NB4 (cell line): Measurements from ENCODE around the gene ARHGEF4.

Experiments
- DNase-seq: peaks from one replicate; pipeline ENCODE4 v3.0.0; 2010; ENCODE audit warnings: low read depth
- H3K4me3 ChIP-seq: one replicate; pipeline ENCODE4 v1.5.1; 2011; ENCODE audit warnings: mild to moderate bottlenecking, low read depth, low read length, moderate library complexity
- MYC ChIP-seq: IDR thresholded peaks from 2 replicates; pipeline ENCODE4 v1.6.1; 2011; ENCODE audit warnings: low read depth, low read length
- POLR2A ChIP-seq: IDR thresholded peaks from 2 replicates; pipeline ENCODE4 v1.6.1; 2011; ENCODE audit warnings: mild to moderate bottlenecking; ENCODE audit not compliant: insufficient read length; ENCODE audit errors: extremely low read depth
- TF ChIP-seq, protein P1 (sequence below): IDR thresholded peaks from one replicate; pipeline ENCODE4 v1.5.1; 2012; ENCODE audit warnings: low read depth, low read length
- TF ChIP-seq, protein P2 (sequence below): IDR thresholded peaks from 2 replicates; pipeline ENCODE4 v1.6.1; 2011; ENCODE audit warnings: low read depth, low read length

Gene ARHGEF4

DNA sequence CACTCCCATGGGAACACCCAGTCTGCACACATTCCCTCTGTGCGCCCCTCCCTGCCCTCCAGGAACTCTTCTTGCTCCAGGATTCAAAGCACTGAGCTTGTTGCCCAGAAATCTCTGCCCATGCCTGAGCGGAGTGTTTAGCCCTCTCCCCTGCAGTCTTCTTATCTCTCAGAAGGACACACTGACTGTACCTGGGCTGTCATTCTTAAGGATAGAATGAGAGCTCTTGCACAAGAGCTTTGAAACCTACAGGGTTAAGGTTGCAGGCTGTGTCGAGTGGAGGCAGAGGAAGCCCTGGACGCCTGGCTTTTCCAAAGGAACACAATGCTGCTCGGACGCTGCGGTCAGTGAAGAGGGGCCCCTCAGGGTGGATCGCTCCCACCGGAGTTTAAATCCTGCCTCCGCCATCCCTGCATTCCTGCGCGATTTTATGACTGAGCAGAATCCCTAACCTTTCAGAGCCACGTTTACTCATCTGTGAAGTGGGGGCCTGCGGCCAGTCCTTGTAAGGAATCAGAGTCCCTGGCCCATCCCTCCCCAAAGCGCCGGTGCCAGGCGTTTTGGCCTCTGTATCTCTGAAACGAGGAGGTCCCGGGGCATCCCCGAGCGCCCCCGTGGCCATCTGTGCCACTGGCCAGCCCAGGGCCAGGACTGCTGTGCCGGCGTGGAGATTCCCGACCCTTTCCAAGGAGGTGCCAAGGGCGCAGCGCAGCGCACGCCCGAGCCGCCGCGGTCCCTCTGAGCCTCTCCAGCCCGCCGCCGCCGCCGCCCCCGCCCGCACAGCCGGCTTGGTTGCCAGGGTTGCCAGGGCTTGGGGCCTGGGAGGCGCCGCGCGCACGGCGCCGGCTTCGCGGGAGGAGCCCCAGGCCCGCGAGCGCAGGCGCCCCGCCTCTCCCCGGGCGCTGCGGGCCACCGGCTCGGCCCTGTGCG, 197.7 kb downstream of the ARHGEF4 start:
- DNase-seq: no peak
- no peak for TF ChIP-seq MYC
- TF ChIP-seq POLR2A: no peak
- TF ChIP-seq, protein P1, sequence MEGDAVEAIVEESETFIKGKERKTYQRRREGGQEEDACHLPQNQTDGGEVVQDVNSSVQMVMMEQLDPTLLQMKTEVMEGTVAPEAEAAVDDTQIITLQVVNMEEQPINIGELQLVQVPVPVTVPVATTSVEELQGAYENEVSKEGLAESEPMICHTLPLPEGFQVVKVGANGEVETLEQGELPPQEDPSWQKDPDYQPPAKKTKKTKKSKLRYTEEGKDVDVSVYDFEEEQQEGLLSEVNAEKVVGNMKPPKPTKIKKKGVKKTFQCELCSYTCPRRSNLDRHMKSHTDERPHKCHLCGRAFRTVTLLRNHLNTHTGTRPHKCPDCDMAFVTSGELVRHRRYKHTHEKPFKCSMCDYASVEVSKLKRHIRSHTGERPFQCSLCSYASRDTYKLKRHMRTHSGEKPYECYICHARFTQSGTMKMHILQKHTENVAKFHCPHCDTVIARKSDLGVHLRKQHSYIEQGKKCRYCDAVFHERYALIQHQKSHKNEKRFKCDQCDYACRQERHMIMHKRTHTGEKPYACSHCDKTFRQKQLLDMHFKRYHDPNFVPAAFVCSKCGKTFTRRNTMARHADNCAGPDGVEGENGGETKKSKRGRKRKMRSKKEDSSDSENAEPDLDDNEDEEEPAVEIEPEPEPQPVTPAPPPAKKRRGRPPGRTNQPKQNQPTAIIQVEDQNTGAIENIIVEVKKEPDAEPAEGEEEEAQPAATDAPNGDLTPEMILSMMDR: no peak
- TF ChIP-seq, protein P2, sequence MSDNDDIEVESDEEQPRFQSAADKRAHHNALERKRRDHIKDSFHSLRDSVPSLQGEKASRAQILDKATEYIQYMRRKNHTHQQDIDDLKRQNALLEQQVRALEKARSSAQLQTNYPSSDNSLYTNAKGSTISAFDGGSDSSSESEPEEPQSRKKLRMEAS: no peak
- H3K4me3 ChIP-seq: no peak overlapping the region

DNA sequence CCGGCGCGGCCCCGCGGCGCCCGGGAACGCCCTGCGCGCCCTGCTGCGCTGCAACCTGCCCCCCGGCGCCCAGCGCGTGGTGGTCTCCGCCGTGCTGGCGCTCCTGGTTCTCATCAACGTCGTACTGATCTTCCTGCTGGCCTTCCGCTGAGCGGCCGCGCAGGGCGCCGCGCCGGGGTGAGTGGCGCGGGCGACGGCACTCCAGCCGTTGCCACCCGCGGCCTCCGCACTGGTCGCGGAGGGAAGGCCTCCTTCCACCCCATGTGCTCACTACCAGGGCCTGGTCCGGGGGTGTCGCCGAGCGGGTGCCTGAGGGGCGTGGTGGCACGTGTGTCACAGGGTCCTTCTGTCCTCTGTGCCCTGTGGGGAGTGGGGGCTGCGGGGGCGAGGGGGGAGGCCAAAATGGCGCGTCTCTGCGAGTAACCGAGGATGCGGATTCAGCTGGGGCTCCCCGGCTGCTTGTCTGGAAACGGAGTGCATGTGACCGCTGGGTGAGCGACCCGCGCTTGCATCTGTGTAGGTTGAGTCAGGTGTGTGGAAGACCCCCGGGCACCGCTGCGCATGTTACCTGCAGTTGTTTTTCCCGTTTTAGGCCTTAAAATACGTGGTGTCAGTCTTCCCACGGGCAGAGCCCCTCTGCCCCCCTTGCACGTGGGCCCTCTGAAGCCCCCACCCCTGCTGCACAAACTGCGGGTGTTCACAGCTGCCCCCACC, 198.6 kb downstream of the ARHGEF4 start:
- H3K4me3 ChIP-seq: no peak overlapping the region
- DNase-seq: no peak
- TF ChIP-seq MYC (no peak), POLR2A (no peak)
- TF ChIP-seq, protein P2: no peak

DNA sequence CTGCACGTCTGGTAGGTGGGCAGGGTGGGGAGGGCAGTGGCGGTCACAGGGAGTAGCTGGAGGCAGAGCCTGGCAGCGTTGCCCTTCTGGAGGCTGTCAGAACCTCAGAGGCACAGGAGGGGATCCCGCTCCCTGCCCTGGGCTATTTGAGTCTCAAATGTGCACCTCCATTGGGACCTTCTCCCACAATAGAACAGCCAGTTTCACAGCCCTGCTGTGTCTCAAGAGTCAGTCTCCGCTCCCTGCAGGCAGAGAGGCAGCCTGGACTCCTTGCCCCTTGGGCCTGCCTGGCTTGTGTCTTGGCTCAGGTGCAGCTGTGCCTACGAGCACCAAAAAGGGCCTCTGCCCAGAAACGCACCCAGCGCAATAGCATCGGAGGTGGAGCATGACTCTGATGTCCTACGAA, 199.1 kb downstream of the ARHGEF4 start:
- no peak for DNase-seq
- H3K4me3 ChIP-seq: no peak overlapping the region
- TF ChIP-seq, protein P1: no peak
- TF ChIP-seq, protein P2: no peak
- TF ChIP-seq MYC (no peak), POLR2A (no peak)

DNA sequence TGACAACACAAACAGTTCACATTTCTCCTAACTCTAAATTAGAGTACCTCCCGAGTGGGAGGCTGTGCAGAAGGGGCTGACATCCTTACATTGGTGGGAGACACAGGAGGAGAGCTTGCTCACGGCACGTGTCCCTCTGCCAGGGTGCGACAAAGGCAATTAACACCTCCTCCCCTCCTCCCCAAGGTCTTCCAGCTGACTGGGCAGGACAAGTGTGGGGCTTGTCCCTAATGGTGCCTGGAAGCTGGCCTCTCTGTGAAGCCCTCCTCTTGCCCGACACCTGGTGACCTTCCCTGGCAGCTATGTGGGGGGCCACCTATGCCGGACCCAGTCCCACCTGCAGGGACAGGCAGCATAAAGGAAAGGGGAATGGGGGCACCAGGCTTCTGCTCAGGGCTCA, 199.6 kb downstream of the ARHGEF4 start:
- no peak overlapping the region for H3K4me3 ChIP-seq

DNA sequence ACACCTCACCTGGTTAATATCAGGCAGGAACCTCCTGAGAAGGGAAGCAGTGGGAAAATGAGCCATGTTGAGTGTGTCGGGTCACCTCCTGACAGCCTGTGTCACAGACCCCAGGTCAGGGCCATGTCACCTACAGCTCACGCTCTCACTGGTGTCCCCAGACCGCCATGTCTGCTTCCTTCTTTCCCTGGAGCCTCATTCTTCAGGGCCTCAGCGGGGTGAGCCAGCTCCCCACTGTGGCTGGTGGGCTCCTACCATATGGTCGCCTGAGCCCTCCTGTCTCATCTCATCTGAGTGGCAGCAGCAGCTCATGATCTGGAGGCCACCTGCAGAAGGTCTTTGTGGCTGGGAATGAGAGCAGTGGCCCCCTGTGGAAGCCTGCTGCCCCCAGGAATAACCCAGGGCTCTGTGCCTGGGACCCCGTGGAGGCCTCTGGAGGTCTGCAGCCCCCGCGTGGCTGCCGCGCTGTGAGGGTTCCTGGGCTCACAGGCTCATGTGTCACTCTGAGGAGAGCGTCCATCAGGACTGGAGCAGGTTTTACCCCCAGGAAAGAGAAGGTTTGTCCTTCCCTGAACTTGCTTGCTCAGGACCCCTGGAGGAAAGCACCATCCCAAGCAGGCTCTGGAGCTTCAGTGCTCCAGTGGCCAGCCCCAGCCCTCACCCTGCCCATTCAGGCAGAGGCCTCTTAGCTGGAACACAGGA, 200.1 kb downstream of the ARHGEF4 start:
- no peak for DNase-seq
- H3K4me3 ChIP-seq: no peak overlapping the region
- TF ChIP-seq, protein P1: no peak
- TF ChIP-seq MYC: no peak
- TF ChIP-seq POLR2A: no peak
- TF ChIP-seq, protein P2: no peak

More for the DNA sequence above, 199.6 kb downstream of the ARHGEF4 start:
- TF ChIP-seq POLR2A: no peak
- TF ChIP-seq, protein P2: no peak
- TF ChIP-seq, protein P1: no peak
- TF ChIP-seq MYC: no peak
- no peak for DNase-seq
